HL-60 (cell line): ENCODE data around the gene TMPO.

Experiments used
- POLR2AphosphoS5 ChIP-seq: IDR thresholded peaks from 2 replicates; pipeline ENCODE4 v1.6.1; 2012; ENCODE audit warnings: low read depth
- TF ChIP-seq, protein P1 (sequence below): IDR thresholded peaks from one replicate; pipeline ENCODE4 v1.5.1; 2011; ENCODE audit warnings: low read length, control low read depth, inconsistent platforms; ENCODE audit not compliant: insufficient read depth
- TF ChIP-seq, protein P2 (sequence below): IDR thresholded peaks from 2 replicates; pipeline ENCODE4 v1.6.1; 2012; ENCODE audit warnings: low read depth; ENCODE audit not compliant: insufficient replicate concordance

DNA sequence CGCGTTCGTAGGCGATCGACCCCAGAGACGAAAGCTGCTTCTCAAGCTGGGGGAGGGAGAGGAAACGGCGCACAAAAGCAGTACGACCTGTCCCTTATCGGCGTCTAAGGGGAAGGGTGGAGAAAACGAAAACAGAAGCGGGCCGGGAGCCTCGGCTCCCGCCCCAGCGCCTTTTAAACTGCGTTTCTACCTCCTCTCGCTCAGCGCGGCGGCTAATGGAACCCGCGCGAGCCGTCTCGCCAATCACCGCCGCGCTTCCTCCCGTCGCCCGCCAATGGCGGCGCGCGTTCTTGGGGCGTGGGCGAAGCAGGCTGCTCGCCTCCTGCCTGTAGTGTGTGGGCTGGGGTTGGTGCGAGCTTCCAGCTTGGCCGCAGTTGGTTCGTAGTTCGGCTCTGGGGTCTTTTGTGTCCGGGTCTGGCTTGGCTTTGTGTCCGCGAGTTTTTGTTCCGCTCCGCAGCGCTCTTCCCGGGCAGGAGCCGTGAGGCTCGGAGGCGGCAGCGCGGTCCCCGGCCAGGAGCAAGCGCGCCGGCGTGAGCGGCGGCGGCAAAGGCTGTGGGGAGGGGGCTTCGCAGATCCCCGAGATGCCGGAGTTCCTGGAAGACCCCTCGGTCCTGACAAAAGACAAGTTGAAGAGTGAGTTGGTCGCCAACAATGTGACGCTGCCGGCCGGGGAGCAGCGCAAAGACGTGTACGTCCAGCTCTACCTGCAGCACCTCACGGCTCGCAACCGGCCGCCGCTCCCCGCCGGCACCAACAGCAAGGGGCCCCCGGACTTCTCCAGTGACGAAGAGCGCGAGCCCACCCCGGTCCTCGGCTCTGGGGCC, at the start of gene TMPO:
- TF ChIP-seq, protein P1, sequence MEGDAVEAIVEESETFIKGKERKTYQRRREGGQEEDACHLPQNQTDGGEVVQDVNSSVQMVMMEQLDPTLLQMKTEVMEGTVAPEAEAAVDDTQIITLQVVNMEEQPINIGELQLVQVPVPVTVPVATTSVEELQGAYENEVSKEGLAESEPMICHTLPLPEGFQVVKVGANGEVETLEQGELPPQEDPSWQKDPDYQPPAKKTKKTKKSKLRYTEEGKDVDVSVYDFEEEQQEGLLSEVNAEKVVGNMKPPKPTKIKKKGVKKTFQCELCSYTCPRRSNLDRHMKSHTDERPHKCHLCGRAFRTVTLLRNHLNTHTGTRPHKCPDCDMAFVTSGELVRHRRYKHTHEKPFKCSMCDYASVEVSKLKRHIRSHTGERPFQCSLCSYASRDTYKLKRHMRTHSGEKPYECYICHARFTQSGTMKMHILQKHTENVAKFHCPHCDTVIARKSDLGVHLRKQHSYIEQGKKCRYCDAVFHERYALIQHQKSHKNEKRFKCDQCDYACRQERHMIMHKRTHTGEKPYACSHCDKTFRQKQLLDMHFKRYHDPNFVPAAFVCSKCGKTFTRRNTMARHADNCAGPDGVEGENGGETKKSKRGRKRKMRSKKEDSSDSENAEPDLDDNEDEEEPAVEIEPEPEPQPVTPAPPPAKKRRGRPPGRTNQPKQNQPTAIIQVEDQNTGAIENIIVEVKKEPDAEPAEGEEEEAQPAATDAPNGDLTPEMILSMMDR: no peak
- TF ChIP-seq POLR2AphosphoS5: peak; percentile 90
- TF ChIP-seq, protein P2, sequence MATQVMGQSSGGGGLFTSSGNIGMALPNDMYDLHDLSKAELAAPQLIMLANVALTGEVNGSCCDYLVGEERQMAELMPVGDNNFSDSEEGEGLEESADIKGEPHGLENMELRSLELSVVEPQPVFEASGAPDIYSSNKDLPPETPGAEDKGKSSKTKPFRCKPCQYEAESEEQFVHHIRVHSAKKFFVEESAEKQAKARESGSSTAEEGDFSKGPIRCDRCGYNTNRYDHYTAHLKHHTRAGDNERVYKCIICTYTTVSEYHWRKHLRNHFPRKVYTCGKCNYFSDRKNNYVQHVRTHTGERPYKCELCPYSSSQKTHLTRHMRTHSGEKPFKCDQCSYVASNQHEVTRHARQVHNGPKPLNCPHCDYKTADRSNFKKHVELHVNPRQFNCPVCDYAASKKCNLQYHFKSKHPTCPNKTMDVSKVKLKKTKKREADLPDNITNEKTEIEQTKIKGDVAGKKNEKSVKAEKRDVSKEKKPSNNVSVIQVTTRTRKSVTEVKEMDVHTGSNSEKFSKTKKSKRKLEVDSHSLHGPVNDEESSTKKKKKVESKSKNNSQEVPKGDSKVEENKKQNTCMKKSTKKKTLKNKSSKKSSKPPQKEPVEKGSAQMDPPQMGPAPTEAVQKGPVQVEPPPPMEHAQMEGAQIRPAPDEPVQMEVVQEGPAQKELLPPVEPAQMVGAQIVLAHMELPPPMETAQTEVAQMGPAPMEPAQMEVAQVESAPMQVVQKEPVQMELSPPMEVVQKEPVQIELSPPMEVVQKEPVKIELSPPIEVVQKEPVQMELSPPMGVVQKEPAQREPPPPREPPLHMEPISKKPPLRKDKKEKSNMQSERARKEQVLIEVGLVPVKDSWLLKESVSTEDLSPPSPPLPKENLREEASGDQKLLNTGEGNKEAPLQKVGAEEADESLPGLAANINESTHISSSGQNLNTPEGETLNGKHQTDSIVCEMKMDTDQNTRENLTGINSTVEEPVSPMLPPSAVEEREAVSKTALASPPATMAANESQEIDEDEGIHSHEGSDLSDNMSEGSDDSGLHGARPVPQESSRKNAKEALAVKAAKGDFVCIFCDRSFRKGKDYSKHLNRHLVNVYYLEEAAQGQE: peak; percentile 41
